Stimulated activated CD4-positive, alpha-beta T cell treated with anti-CD3 and anti-CD28 coated beads, TNF-alpha, amount 100 ng/mL, for 24 hours (primary cell): Measurements from ENCODE around the gene SEPTIN14.
"Not testable (repeated sequence)": the region's sequence is repeated elsewhere in the genome, so short reads cannot be mapped to it uniquely, and the experiment has no call there.

ENCODE experiments used
- DNase-seq, 3 experiments: peaks; one replicate each; pipeline ENCODE4 v3.0.0-alpha.2; 2020; ENCODE audit warnings: low read depth in 3 of 3

SEPTIN14 gene

GRCh38 chr7:55862652-55863051 lies at the start of gene SEPTIN14:
TSS of gene SEPTIN14 (minus strand) at chr7:55862752. CDS start at chr7:55861996, 756 bp downstream.
- DNase-seq: not testable (repeated sequence)

- DNase-seq: no peak
These were observed 41.6 kb upstream of the SEPTIN14 start for GRCh38 chr7:55903985-55904759.

- not testable (repeated sequence) for DNase-seq
These were observed 38.5 kb upstream of the SEPTIN14 start for GRCh38 chr7:55901059-55901458.

DNA sequence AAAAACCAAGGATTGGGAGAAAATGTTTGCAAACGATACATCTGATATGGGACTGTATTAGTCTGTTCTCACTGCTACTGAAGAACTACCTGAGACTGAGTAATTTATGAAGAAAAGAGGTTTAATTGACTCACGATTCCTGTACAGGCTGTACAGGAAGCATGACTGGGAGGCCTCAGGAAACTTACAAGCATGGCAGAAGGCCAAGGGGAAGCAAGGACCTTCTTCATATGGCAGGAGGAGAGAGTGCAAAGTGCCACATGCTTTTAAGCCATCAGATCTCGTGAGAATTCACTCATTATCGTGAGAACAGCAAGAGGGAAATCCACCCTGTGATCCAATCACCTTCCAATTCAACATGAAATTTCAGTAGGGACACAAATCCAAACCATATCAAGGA lies 35.7 kb upstream of the SEPTIN14 start:
- DNase-seq: no peak

DNA sequence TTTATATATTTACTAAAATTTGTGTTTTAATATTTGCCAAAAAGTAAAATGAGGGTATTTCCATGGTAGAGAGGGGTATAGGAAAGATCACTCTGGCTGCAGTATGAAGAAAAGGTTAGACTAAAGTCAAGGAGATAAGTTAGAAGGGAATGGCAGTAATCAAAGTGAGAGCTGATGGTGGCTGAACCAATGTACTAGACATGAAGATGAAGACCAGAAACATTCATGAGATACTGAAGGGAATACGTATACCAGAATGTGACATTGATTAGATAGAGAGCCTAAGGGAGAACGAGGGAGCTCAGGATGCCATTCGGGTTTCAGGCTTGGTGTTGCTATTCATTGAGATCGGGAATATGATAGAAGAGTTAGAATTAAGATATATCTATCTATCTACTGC lies 32.5 kb upstream of the SEPTIN14 start:
- DNase-seq: no peak

DNA sequence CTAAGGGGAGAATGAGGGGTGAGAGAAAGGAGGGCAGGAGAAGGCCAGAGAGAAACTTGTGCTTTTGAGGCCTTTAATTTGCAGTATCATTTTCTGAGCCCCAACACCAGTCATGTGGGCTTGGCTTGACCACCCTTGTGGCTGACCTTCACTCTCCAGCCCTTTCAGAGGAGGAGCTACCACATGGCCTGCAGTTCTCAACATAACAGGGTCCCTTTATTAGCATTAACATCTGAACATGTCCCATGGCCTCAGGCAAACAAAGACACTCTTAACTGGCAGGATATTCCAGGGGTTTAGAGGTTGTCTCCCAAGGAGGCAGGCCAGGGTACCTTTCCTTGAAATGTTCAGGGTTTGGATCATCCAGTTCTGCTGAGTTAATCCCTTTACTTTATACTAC lies 31.4 kb upstream of the SEPTIN14 start:
- no peak for DNase-seq

- DNase-seq: not testable (repeated sequence)
These were observed 25.8 kb upstream of the SEPTIN14 start for GRCh38 chr7:55888378-55888777.

DNA sequence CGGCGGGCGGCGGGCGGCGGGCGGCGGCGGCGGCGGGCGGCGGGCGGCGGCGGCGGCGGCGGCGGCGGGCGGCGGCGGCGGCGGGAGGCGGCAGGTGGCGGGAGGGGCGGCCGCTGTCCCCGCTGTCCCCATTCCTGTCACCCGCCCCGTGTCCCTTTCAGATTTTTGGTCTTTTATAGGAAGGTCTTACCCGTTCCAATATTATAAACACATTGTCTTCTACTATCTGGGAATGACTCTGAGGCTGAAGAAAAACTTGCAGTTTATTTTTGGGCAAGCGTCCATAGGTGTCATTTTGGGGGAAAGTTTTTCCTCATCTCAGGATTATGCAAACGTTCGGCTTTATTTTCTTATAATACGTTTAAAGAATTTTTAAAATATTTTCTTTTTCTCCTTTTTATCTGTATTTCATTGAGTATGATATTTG lies 25.3 kb upstream of the SEPTIN14 start:
- no peak for DNase-seq

GRCh38 chr7:55884321-55884720 lies 21.8 kb upstream of the SEPTIN14 start:
- DNase-seq: no peak

DNA sequence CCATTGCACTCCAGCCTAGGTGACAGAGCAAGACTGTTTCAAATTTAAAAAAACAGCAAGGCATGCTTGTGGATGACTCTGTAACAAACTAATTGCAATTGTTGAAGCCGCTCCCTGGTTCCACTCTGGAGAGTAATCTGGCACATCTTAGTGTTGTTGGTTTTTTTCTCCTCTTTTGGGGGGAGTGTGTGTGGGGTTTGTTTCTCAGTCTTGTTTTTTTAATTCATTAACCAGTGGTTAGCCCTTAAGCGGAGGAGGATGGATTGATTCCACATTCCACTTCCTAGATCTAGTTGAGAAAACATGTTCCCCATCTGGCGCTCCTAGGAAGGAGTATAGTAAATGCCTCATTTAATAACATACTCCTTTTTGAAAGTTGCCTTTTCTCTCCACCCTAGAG lies 16.1 kb upstream of the SEPTIN14 start:
- DNase-seq: no peak

DNA sequence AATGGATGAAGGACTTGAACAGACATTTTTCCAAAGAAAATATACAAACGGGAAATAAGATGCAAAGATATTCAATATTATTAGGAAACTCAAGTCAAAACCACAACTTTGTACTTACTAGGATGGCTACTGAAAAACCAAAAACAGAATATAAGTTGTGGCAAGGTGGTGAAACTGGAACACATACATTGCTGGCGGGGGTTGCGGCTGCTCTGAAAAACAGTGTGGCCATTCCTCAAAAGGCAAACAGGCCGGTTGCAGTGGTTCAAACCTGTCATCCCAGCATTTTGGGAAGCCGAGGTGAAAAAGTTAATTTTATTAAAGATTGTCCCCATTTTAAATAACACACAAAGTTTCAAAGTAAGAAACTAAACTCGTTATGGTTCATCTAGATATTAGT lies 14.8 kb upstream of the SEPTIN14 start:
- no peak for DNase-seq

- DNase-seq: no peak
These were observed 11.2 kb upstream of the SEPTIN14 start for GRCh38 chr7:55873765-55874164.

- no peak for DNase-seq
These were observed 9.5 kb upstream of the SEPTIN14 start for GRCh38 chr7:55871932-55872485.

DNA sequence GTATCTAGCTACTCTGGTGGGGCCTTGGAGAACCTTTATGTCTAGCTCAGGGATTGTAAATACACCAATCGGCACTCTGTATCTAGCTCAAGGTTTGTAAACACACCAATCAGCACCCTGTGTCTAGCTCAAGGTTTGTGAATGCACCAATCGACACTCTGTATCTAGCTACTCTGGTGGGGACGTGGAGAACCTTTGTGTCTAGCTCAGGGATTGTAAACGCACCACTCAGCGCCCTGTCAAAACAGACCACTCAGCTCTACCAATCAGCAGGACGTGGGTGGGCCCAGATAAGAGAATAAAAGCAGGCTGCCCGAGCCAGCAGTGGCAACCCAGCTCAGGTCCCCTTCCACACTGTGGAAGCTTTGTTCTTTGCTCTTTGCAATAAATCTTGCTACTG lies 6.4 kb upstream of the SEPTIN14 start:
- not testable (repeated sequence) for DNase-seq

GRCh38 chr7:55845164-55845563 lies 17.4 kb downstream of the SEPTIN14 start:
- not testable (repeated sequence) for DNase-seq

- DNase-seq: no peak
These were observed 24.0 kb downstream of the SEPTIN14 start for GRCh38 chr7:55838595-55838994.

GRCh38 chr7:55827577-55827976 lies 35.0 kb downstream of the SEPTIN14 start:
- DNase-seq: no peak

DNA sequence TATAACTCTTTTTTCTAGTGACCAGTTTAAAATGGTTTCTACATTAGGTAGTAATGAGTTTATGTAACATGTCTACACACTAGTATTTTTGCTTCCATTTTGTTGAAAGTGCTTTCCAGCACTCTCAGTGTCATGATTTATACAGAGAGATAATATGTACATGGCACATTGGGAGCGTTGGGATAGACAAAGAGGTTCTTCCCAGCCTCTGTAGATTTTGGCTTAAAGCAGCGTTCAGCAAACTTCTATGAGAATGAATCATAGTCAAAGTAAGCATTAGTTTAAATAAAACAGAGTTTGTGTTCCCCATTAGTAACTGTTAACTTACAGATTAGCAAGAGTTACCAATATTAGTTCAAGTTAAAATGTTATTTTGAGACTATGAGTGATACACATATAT lies 43.9 kb downstream of the SEPTIN14 start:
- no peak for DNase-seq

DNA sequence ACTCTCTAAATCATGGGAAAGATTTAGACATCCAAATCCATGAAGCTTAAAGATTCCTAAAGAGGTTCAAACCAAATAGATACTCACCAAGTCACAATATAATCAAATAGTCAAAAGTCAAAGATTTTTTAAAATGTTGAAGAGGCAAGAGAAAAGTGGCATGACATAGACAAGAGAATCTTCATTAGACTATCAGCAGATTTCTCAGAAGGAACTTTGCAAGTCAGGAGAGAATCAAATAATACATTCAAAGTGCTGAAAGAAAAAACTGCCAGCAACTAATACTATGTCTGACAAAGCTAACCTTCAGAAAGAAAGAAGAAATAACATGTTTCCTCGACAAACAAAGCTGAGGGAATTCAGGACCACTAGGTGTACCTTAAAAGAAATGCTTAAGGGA lies 65.3 kb downstream of the SEPTIN14 start:
- DNase-seq: not testable (repeated sequence)

- DNase-seq: no peak
These were observed 68.0 kb downstream of the SEPTIN14 start for GRCh38 chr7:55794527-55794926.

DNA sequence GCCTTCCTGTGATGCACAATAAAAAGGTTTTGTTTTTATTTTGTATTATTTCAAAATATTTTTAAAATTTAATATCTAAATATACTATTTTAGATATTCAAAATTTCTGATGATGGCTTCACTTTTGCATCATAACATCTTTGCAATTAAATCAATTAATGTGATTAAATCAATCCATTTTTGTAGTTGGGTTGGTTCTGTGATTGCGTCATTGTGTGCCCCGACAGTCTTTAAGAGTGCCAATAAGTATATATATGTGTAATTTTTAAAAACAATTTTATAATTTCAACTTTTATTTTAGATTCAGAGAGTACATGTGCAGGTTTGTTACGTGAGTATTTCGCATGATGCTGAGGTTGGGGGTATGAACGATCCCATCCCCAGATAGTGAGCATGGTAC lies 70.5 kb downstream of the SEPTIN14 start:
- no peak for DNase-seq

GRCh38 chr7:55787796-55788195 lies 74.8 kb downstream of the SEPTIN14 start:
- no peak for DNase-seq

- DNase-seq: no peak
These were observed 75.7 kb downstream of the SEPTIN14 start for GRCh38 chr7:55786901-55787300.
